HepG2 (cell line): ENCODE data around the gene DQX1.

ENCODE experiments used
- CHD2 ChIP-seq: IDR thresholded peaks from 2 replicates; pipeline ENCODE4 v1.6.1; 2011; ENCODE audit warnings: low read depth, low read length, improper control_type of control experiment
- CTCF ChIP-seq: sonication (generic); formaldehyde crosslinking; IDR thresholded peaks from 2 replicates; pipeline ENCODE4 v1.5.0; 2020; ENCODE audit warnings: mild to moderate bottlenecking, missing genetic modification reagents, moderate library complexity
- MYPOP ChIP-seq: sonication (generic); formaldehyde crosslinking; IDR thresholded peaks from 2 replicates; pipeline ENCODE4 v1.8.1; 2023; ENCODE audit warnings: mild to moderate bottlenecking, moderate library complexity, missing genetic modification reagents
- POLR2A ChIP-seq, 2 experiments: IDR thresholded peaks; 2 replicates each; pipeline ENCODE4 v1.6.1; 2011; ENCODE audit warnings: low read depth in 2 of 2, low read length in 2 of 2, mild to moderate bottlenecking in 1 of 2, moderate library complexity in 1 of 2; ENCODE audit not compliant: insufficient read depth in 1 of 2
- SP2 ChIP-seq: sonication (generic); formaldehyde crosslinking; IDR thresholded peaks from 2 replicates; pipeline ENCODE4 v1.5.1; 2020; ENCODE audit warnings: mild to moderate bottlenecking, missing genetic modification reagents
- ZNF124 ChIP-seq: sonication (generic); formaldehyde crosslinking; IDR thresholded peaks from 2 replicates; pipeline ENCODE4 v1.4.0; 2020; ENCODE audit warnings: missing genetic modification reagents
- ZNF510 ChIP-seq: sonication (generic); formaldehyde crosslinking; IDR thresholded peaks from 2 replicates; pipeline ENCODE4 v1.4.0; 2020; ENCODE audit warnings: low read depth, mild to moderate bottlenecking, missing genetic modification reagents

GRCh38 chr2:74481961-74482800, 43.9 kb downstream of the DQX1 start:
- peak; percentile 31; the same call in 1 of the 2 replicates for TF ChIP-seq CTCF (CRISPR knock-in tag)
- no peak; the same call in 1 of the 2 replicates for TF ChIP-seq ZNF124
- peak; percentile 58 to 67 for TF ChIP-seq POLR2A (IDR thresholded peaks at IDR 0.05; ENCODE audit: insufficient read depth in 1 of 2, low read depth in 2 of 2, low read length in 2 of 2)
- no peak for TF ChIP-seq ZNF510 (CRISPR knock-in tag)
- no peak for TF ChIP-seq CHD2
- no peak; the same call in 1 of the 2 replicates for TF ChIP-seq SP2 (CRISPR knock-in tag)
- TF ChIP-seq MYPOP (CRISPR knock-in tag), result no peak
